WTC11 (cell line): Measurements from ENCODE around the gene CARD14. TPM values are rescaled to one million over a fixed set of nuclear protein-coding genes. Genes with fewer than 3 reads are reported as not detected.

Source experiments
- ARID4B ChIP-seq: sonication (generic); formaldehyde crosslinking; IDR thresholded peaks from 2 replicates; pipeline ENCODE4 v1.8.0; 2023; ENCODE audit warnings: missing genetic modification reagents, mild to moderate bottlenecking, borderline replicate concordance
- CREM ChIP-seq: sonication (generic); formaldehyde crosslinking; IDR thresholded peaks from 2 replicates; pipeline ENCODE4 v1.8.1; 2022; ENCODE audit warnings: mild to moderate bottlenecking, missing genetic modification reagents, moderate library complexity
- E2F4 ChIP-seq: sonication (generic); formaldehyde crosslinking; IDR thresholded peaks from 2 replicates; pipeline ENCODE4 v1.8.1; 2022; ENCODE audit warnings: low read depth, mild to moderate bottlenecking, moderate library complexity, missing genetic modification reagents, borderline replicate concordance
- ERG ChIP-seq: fragments of 250-450 bp; sonication (Bioruptor Pico); IDR thresholded peaks from 2 replicates; pipeline ENCODE4 v1.8.0; 2021; ENCODE audit warnings: mild to moderate bottlenecking
- FOXK1 ChIP-seq: sonication (generic); formaldehyde crosslinking; IDR thresholded peaks from 2 replicates; pipeline ENCODE4 v1.8.0; 2022; ENCODE audit warnings: mild to moderate bottlenecking, moderate library complexity, missing genetic modification reagents
- GABPB1 ChIP-seq: sonication (generic); formaldehyde crosslinking; IDR thresholded peaks from 2 replicates; pipeline ENCODE4 v1.8.1; 2023; ENCODE audit warnings: mild to moderate bottlenecking, missing genetic modification reagents
- GRHL2 ChIP-seq: fragments of 250-450 bp; sonication (Bioruptor Pico); IDR thresholded peaks from 2 replicates; pipeline ENCODE4 v1.8.0; 2022; ENCODE audit warnings: mild to moderate bottlenecking, moderate library complexity; ENCODE audit not compliant: insufficient replicate concordance, severe bottlenecking
- GTF2I ChIP-seq: fragments of 250-450 bp; sonication (Bioruptor Pico); conservative IDR thresholded peaks from 2 replicates; pipeline ENCODE4 v1.4.0; 2021; ENCODE audit warnings: mild to moderate bottlenecking
- HMGXB4 ChIP-seq: sonication (generic); formaldehyde crosslinking; IDR thresholded peaks from 2 replicates; pipeline ENCODE4 v1.8.1; 2023; ENCODE audit warnings: mild to moderate bottlenecking, moderate library complexity, missing genetic modification reagents
- NFATC4 ChIP-seq: fragments of 250-450 bp; sonication (Bioruptor Pico); IDR thresholded peaks from 2 replicates; pipeline ENCODE4 v1.9.0; 2021; ENCODE audit warnings: mild to moderate bottlenecking
- NR3C1 ChIP-seq: sonication (generic); formaldehyde crosslinking; conservative IDR thresholded peaks from 2 replicates; pipeline ENCODE4 v1.8.1; 2023; ENCODE audit warnings: low read depth, mild to moderate bottlenecking, missing genetic modification reagents
- SMAD3 ChIP-seq: sonication (generic); formaldehyde crosslinking; IDR thresholded peaks from 2 replicates; pipeline ENCODE4 v1.8.0; 2022; ENCODE audit warnings: missing genetic modification reagents, mild to moderate bottlenecking, borderline replicate concordance
- SP1 ChIP-seq: sonication (generic); formaldehyde crosslinking; conservative IDR thresholded peaks from 2 replicates; pipeline ENCODE4 v1.8.1; 2022; ENCODE audit warnings: missing genetic modification reagents
- TEAD1 ChIP-seq: sonication (generic); formaldehyde crosslinking; IDR thresholded peaks from 2 replicates; pipeline ENCODE4 v1.8.0; 2022; ENCODE audit warnings: mild to moderate bottlenecking, missing genetic modification reagents
- USF1 ChIP-seq: sonication (generic); formaldehyde crosslinking; IDR thresholded peaks from 2 replicates; pipeline ENCODE4 v1.8.0; 2022; ENCODE audit warnings: mild to moderate bottlenecking, missing genetic modification reagents
- USF2 ChIP-seq: sonication (generic); formaldehyde crosslinking; IDR thresholded peaks from 2 replicates; pipeline ENCODE4 v1.8.1; 2023; ENCODE audit warnings: mild to moderate bottlenecking, missing genetic modification reagents, moderate library complexity
- ZNF121 ChIP-seq: sonication (generic); formaldehyde crosslinking; IDR thresholded peaks from 2 replicates; pipeline ENCODE4 v1.8.0; 2023; ENCODE audit warnings: missing genetic modification reagents
- ZNF138 ChIP-seq: sonication (generic); formaldehyde crosslinking; conservative IDR thresholded peaks from 2 replicates; pipeline ENCODE4 v1.8.1; 2022; ENCODE audit warnings: mild to moderate bottlenecking, moderate library complexity, missing genetic modification reagents
- total RNA-seq: library from RNA; stranded (reverse); gene quantifications from 3 replicates; pipeline ENCODE4 v1.2.3, GENCODE V29; 2021
- TF ChIP-seq, protein P1 (sequence below): sonication (generic); formaldehyde crosslinking; conservative IDR thresholded peaks from 2 replicates; pipeline ENCODE4 v1.8.1; 2023; ENCODE audit warnings: mild to moderate bottlenecking, low read depth, missing genetic modification reagents, moderate library complexity
- TF ChIP-seq, protein P2 (sequence below): fragments of 250-450 bp; sonication (Bioruptor Pico); IDR thresholded peaks from 2 replicates; pipeline ENCODE4 v2.1.2; 2022; ENCODE audit warnings: mild to moderate bottlenecking, moderate library complexity
- TF ChIP-seq, protein P3 (sequence below): sonication (generic); formaldehyde crosslinking; IDR thresholded peaks from 2 replicates; pipeline ENCODE4 v1.8.1; 2022; ENCODE audit warnings: low read depth, missing genetic modification reagents, borderline replicate concordance

The CARD14 gene
- total RNA-seq, 1 experiment from 2014 or later: 0.83 TPM

DNA sequence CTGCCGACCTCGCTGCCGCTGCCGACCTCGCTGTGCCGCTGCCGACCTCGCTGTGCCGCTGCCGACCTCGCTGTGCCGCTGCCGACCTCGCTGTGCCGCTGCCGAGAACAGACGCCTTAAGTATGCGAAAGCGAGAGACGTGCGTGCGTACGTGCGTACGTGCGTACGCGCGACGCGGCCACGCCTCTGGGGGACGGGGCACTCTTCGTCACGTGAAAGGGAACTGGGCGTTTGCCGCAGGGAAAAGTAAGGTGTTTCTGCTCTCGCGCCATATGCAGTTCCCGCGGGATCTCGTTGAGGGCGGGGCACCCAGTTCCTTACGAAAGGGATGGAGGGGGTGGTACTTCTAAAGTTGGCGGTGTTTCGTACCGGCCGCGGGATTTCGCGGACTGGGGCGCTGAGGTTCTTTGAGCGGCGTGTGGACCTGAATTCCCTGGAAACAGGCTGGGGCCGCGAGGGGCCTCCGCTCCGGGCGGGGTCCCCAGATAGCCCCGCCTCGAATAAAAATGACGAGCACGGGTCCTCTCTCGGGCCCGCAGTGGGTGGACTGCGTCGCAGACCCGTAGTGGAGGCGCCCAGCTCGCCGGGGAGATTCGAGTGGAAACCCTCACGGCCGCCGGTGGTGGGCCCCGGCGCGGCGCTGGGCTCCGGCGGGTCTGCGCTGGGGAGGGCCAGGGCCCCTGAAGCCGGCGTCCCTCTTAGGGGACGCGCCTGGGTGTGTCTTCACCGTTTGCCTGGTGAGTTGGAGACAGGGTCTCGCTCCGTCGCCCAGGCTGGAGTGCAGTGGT, 22.6 kb upstream of the CARD14 start, which contains the start of gene EIF4A3 (continued):
- TF ChIP-seq, protein P1, sequence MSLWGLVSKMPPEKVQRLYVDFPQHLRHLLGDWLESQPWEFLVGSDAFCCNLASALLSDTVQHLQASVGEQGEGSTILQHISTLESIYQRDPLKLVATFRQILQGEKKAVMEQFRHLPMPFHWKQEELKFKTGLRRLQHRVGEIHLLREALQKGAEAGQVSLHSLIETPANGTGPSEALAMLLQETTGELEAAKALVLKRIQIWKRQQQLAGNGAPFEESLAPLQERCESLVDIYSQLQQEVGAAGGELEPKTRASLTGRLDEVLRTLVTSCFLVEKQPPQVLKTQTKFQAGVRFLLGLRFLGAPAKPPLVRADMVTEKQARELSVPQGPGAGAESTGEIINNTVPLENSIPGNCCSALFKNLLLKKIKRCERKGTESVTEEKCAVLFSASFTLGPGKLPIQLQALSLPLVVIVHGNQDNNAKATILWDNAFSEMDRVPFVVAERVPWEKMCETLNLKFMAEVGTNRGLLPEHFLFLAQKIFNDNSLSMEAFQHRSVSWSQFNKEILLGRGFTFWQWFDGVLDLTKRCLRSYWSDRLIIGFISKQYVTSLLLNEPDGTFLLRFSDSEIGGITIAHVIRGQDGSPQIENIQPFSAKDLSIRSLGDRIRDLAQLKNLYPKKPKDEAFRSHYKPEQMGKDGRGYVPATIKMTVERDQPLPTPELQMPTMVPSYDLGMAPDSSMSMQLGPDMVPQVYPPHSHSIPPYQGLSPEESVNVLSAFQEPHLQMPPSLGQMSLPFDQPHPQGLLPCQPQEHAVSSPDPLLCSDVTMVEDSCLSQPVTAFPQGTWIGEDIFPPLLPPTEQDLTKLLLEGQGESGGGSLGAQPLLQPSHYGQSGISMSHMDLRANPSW (CRISPR knock-in tag): 0 out of 2 replicates have a peak, but pooled peaks have one; percentile 13
- TF ChIP-seq E2F4 (0 out of 2 replicates have a peak, but pooled peaks have one; percentile 16), TEAD1 (CRISPR knock-in tag) (peak; percentile 28; the same call in 1 of the 2 replicates), SP1 (peak; percentile 99), ZNF138 (0 out of 2 replicates have a peak, but pooled peaks have one; percentile 36), CREM (CRISPR knock-in tag) (peak; percentile 76; the same call in 1 of the 2 replicates), GABPB1 (CRISPR knock-in tag) (peak; percentile 80), HMGXB4 (peak; percentile 83), GRHL2 (CRISPR knock-in tag) (no peak), FOXK1 (CRISPR knock-in tag) (peak; percentile 94; the same call in 1 of the 2 replicates), GTF2I (CRISPR knock-in tag) (no peak), ARID4B (peak; percentile 50; the same call in 1 of the 2 replicates), SMAD3 (CRISPR knock-in tag) (peak; percentile 61; the same call in 1 of the 2 replicates), ERG (no peak), NFATC4 (CRISPR knock-in tag) (no peak), ZNF121 (peak; percentile 83), NR3C1 (CRISPR knock-in tag) (no peak), USF1 (CRISPR knock-in tag) (peak; percentile 91), USF2 (CRISPR knock-in tag) (peak; percentile 94)
- TF ChIP-seq, protein P2, sequence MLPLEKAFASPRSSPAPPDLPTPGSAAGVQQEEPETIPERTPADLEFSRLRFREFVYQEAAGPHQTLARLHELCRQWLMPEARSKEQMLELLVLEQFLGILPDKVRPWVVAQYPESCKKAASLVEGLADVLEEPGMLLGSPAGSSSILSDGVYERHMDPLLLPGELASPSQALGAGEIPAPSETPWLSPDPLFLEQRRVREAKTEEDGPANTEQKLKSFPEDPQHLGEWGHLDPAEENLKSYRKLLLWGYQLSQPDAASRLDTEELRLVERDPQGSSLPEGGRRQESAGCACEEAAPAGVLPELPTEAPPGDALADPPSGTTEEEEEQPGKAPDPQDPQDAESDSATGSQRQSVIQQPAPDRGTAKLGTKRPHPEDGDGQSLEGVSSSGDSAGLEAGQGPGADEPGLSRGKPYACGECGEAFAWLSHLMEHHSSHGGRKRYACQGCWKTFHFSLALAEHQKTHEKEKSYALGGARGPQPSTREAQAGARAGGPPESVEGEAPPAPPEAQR (CRISPR knock-in tag): no peak
- TF ChIP-seq, protein P3, sequence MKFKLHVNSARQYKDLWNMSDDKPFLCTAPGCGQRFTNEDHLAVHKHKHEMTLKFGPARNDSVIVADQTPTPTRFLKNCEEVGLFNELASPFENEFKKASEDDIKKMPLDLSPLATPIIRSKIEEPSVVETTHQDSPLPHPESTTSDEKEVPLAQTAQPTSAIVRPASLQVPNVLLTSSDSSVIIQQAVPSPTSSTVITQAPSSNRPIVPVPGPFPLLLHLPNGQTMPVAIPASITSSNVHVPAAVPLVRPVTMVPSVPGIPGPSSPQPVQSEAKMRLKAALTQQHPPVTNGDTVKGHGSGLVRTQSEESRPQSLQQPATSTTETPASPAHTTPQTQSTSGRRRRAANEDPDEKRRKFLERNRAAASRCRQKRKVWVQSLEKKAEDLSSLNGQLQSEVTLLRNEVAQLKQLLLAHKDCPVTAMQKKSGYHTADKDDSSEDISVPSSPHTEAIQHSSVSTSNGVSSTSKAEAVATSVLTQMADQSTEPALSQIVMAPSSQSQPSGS (CRISPR knock-in tag): no peak
